A673 (cell line): ENCODE measurements around the gene FGGY.

Experiments
- EZH2 ChIP-seq: fragments of 200-600 bp; sonication (generic); IDR thresholded peaks from 2 replicates; pipeline ENCODE4 v1.6.1; 2017; ENCODE audit warnings: borderline replicate concordance, low read depth, mild to moderate bottlenecking, mixed read lengths, antibody characterized with exemption, low read length; ENCODE audit not compliant: poor library complexity, severe bottlenecking
- TF ChIP-seq, protein P1 (sequence below): fragments of 300-800, 200-600 bp; sonication (generic); conservative IDR thresholded peaks from 2 replicates; pipeline ENCODE4 v1.5.1; 2017; ENCODE audit warnings: low read depth, mild to moderate bottlenecking, antibody characterized with exemption, low read length, moderate library complexity, mixed read lengths

DNA sequence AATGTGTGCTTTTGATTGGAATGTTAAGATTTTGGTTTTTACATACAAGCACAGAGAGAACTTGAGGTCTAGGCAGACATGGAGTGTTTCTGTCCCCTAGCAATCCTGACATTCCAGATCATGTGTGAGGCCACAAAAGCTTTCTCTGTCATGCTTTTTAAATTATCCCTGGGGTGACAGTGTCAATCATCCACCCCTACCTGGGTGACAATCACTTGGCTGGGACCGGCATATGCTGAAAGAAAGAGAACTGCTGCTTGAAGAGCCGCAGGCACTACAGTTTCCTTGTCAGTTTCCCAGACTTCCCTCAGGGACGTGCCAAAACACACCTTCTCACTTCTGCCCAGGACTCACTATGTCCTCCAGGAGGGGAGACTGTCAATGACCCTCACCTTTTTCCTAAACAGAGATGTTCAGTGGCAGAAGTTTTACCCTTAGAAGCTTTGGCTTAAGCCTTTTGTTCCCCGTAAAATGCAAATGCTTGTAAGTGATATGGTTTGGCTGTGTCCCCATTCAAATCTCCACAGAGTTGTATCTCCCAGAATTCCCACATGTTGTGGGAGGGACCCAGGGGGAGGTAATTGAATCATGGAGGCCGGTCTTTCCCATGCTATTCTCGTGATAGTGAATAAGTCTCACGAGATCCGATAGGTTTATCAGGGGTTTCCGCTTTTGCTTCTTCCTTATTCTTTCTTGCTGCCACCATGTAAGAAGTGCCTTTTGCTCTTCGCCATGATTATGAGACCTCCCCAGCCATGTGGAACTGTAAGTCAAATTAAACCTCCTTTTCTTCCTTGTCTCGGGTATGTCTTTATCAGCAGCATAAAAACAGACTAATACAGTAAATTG, 217.4 kb downstream of the FGGY start:
- TF ChIP-seq, protein P1, sequence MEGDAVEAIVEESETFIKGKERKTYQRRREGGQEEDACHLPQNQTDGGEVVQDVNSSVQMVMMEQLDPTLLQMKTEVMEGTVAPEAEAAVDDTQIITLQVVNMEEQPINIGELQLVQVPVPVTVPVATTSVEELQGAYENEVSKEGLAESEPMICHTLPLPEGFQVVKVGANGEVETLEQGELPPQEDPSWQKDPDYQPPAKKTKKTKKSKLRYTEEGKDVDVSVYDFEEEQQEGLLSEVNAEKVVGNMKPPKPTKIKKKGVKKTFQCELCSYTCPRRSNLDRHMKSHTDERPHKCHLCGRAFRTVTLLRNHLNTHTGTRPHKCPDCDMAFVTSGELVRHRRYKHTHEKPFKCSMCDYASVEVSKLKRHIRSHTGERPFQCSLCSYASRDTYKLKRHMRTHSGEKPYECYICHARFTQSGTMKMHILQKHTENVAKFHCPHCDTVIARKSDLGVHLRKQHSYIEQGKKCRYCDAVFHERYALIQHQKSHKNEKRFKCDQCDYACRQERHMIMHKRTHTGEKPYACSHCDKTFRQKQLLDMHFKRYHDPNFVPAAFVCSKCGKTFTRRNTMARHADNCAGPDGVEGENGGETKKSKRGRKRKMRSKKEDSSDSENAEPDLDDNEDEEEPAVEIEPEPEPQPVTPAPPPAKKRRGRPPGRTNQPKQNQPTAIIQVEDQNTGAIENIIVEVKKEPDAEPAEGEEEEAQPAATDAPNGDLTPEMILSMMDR = no peak
- TF ChIP-seq EZH2 = no peak
